Measurements from ENCODE around the gene PWP1.
"Not testable (repeated sequence)": the region's sequence is repeated elsewhere in the genome, so short reads cannot be mapped to it uniquely, and the experiment has no call there.

The PWP1 gene

GRCh38 chr12:107715780-107716179, 30.2 kb downstream of the PWP1 start:
- H3K79me2 ChIP-seq (ENCODE audit: insufficient read depth, low read length) = no peaks in the 10 kb centered on the region
- H3K4me1 ChIP-seq (ENCODE audit: insufficient read depth, low read length) = no peaks in the 10 kb centered on the region
- no peak overlapping the region for H3K4me3 ChIP-seq (ENCODE audit: low read depth in 1 of 2, low read length in 2 of 2)
- no peaks in the 10 kb centered on the region for H3K9me3 ChIP-seq (ENCODE audit: insufficient read depth, low read length, severe bottlenecking)
- no peak for TF ChIP-seq EZH2 (IDR thresholded peaks at IDR 0.05; ENCODE audit: borderline replicate concordance, low read depth, low read length, severe bottlenecking)
- TF ChIP-seq CTCF (IDR thresholded peaks at IDR 0.05; ENCODE audit: borderline replicate concordance, extremely low read depth, low read length, poor library complexity, severe bottlenecking) = no peak
- peaks cover 57% of the 10 kb centered on the region for H3K36me3 ChIP-seq (ENCODE audit: insufficient read depth, low read length)
- no peaks in the 10 kb centered on the region for H3K27me3 ChIP-seq (ENCODE audit: insufficient read depth, low read length, poor library complexity)
- no peaks in the 10 kb centered on the region for H4K20me1 ChIP-seq (ENCODE audit: insufficient read depth, low read length)
- ATAC-seq (ENCODE audit: insufficient read depth, low read depth) (no peak), DNase-seq (no peak)
- H3K27ac ChIP-seq (ENCODE audit: low read length) = no peak overlapping the region
- no peak overlapping the region for H3K4me2 ChIP-seq (ENCODE audit: insufficient read depth, low read length)
- H2AFZ ChIP-seq (ENCODE audit: low read depth, low read length) = no peak overlapping the region
- H3K9ac ChIP-seq (ENCODE audit: low read depth, low read length) = no peak overlapping the region

- no peak overlapping the region for H2AFZ ChIP-seq (ENCODE audit: low read depth, low read length)
- H3K4me2 ChIP-seq (ENCODE audit: insufficient read depth, low read length) = no peak overlapping the region
- ATAC-seq (ENCODE audit: insufficient read depth, low read depth) = no peak
- no peaks in the 10 kb centered on the region for H3K4me1 ChIP-seq (ENCODE audit: insufficient read depth, low read length)
- no peak for TF ChIP-seq CTCF (IDR thresholded peaks at IDR 0.05; ENCODE audit: borderline replicate concordance, extremely low read depth, low read length, poor library complexity, severe bottlenecking)
- no peak for TF ChIP-seq EZH2 (IDR thresholded peaks at IDR 0.05; ENCODE audit: borderline replicate concordance, low read depth, low read length, severe bottlenecking)
- no peaks in the 10 kb centered on the region for H3K79me2 ChIP-seq (ENCODE audit: insufficient read depth, low read length)
- H3K36me3 ChIP-seq (ENCODE audit: insufficient read depth, low read length) = peaks cover 30% of the 10 kb centered on the region
- H3K4me3 ChIP-seq (ENCODE audit: low read depth in 1 of 2, low read length in 2 of 2) = no peak overlapping the region
- H3K27ac ChIP-seq (ENCODE audit: low read length) = no peak overlapping the region
- DNase-seq = no peak
- H3K27me3 ChIP-seq (ENCODE audit: insufficient read depth, low read length, poor library complexity) = no peaks in the 10 kb centered on the region
- no peaks in the 10 kb centered on the region for H3K9me3 ChIP-seq (ENCODE audit: insufficient read depth, low read length, severe bottlenecking)
- H4K20me1 ChIP-seq (ENCODE audit: insufficient read depth, low read length) = no peaks in the 10 kb centered on the region
- H3K9ac ChIP-seq (ENCODE audit: low read depth, low read length) = no peak overlapping the region
Measured at GRCh38 chr12:107718606-107719005, 33.0 kb downstream of the PWP1 start.

- not testable (repeated sequence) for ATAC-seq (ENCODE audit: insufficient read depth, low read depth); H3K36me3 ChIP-seq (ENCODE audit: insufficient read depth, low read length); H3K9ac ChIP-seq (ENCODE audit: low read depth, low read length); H3K27ac ChIP-seq (ENCODE audit: low read length); H3K9me3 ChIP-seq (ENCODE audit: insufficient read depth, low read length, severe bottlenecking); H3K27me3 ChIP-seq (ENCODE audit: insufficient read depth, low read length, poor library complexity); H3K4me1 ChIP-seq (ENCODE audit: insufficient read depth, low read length); DNase-seq; H3K79me2 ChIP-seq (ENCODE audit: insufficient read depth, low read length); H4K20me1 ChIP-seq (ENCODE audit: insufficient read depth, low read length); H2AFZ ChIP-seq (ENCODE audit: low read depth, low read length); H3K4me2 ChIP-seq (ENCODE audit: insufficient read depth, low read length); H3K4me3 ChIP-seq (ENCODE audit: low read depth in 1 of 2, low read length in 2 of 2)
Measured at GRCh38 chr12:107727327-107727726, 41.7 kb downstream of the PWP1 start.

- H3K36me3 ChIP-seq (ENCODE audit: insufficient read depth, low read length); H3K4me3 ChIP-seq (ENCODE audit: low read depth in 1 of 2, low read length in 2 of 2); H3K4me2 ChIP-seq (ENCODE audit: insufficient read depth, low read length); ATAC-seq (ENCODE audit: insufficient read depth, low read depth); H3K9ac ChIP-seq (ENCODE audit: low read depth, low read length); H4K20me1 ChIP-seq (ENCODE audit: insufficient read depth, low read length); H2AFZ ChIP-seq (ENCODE audit: low read depth, low read length); H3K27me3 ChIP-seq (ENCODE audit: insufficient read depth, low read length, poor library complexity); H3K79me2 ChIP-seq (ENCODE audit: insufficient read depth, low read length); H3K4me1 ChIP-seq (ENCODE audit: insufficient read depth, low read length); H3K27ac ChIP-seq (ENCODE audit: low read length); H3K9me3 ChIP-seq (ENCODE audit: insufficient read depth, low read length, severe bottlenecking); DNase-seq: not testable (repeated sequence)
Measured at GRCh38 chr12:107727742-107728141, 42.1 kb downstream of the PWP1 start.
